Activated CD4-positive, alpha-beta T cell treated with anti-CD3 and anti-CD28 coated beads, Interleukin-2, amount 10 ng/mL, durations not matched to agents 24 days and 14 days (primary cell): Measurements from ENCODE around the gene APOC4. TPM values are rescaled to one million over a fixed set of nuclear protein-coding genes. Genes with fewer than 3 reads are reported as not detected.

Experiments used
- DNase-seq: peaks from one replicate; pipeline ENCODE4 v3.0.0; 2022
- H3K27ac Mint-ChIP-seq: one replicate; pipeline ENCODE4 v1.8.0; 2022; ENCODE audit warnings: mild to moderate bottlenecking, mixed read lengths
- H3K27me3 Mint-ChIP-seq: one replicate; pipeline ENCODE4 v1.8.0; 2022; ENCODE audit warnings: mixed read lengths
- H3K36me3 Mint-ChIP-seq: one replicate; pipeline ENCODE4 v1.8.0; 2022; ENCODE audit warnings: low read depth, mild to moderate bottlenecking, mixed read lengths
- H3K4me1 Mint-ChIP-seq: one replicate; pipeline ENCODE4 v1.8.0; 2021; ENCODE audit warnings: mixed read lengths
- H3K4me3 Mint-ChIP-seq: one replicate; pipeline ENCODE4 v1.8.0; 2022; ENCODE audit warnings: mild to moderate bottlenecking, moderate library complexity, mixed read lengths
- H3K9me3 Mint-ChIP-seq: one replicate; pipeline ENCODE4 v1.8.0; 2021; ENCODE audit warnings: mixed read lengths
- intact Hi-C: fragments of 100-400 bp; cut with micrococcal nuclease; formaldehyde crosslinking; loops from one replicate; pipeline ENCODE4 v1.15.1; 2023
- total RNA-seq: library from RNA; stranded (reverse); gene quantifications from 2 replicates; pipeline ENCODE4 v1.2.3, GENCODE V29; 2022

Gene APOC4
- total RNA-seq: not detected in 2 replicates

GRCh38 chr19:44942067-44942571 is at the start of gene APOC4:
Gene APOC4 (plus strand): TSS chr19:44942237. CDS start chr19:44942278, 41 bp downstream.
- H3K27me3 Mint-ChIP-seq: no peaks in the 10 kb centered on the region

GRCh38 chr19:44892932-44893331 is 49.1 kb upstream of the APOC4 start:
- H3K27me3 Mint-ChIP-seq: no peaks in the 10 kb centered on the region
- peaks cover 4% of the 10 kb centered on the region for H3K9me3 Mint-ChIP-seq
- DNase-seq: no peak
- peaks cover 25% of the 10 kb centered on the region for H3K4me1 Mint-ChIP-seq
- H3K36me3 Mint-ChIP-seq: peaks cover 53% of the 10 kb centered on the region
- H3K27ac Mint-ChIP-seq: peak overlapping the region; percentile 90
- intact Hi-C loops: no loop called here
- peak overlapping the region; percentile 94 for H3K4me3 Mint-ChIP-seq

More at GRCh38 chr19:44942067-44942571, at the start of gene APOC4:
- Mint-ChIP-seq H3K36me3 (no peaks in the 10 kb centered on the region), H3K9me3 (no peaks in the 10 kb centered on the region), H3K27ac (no peak within 1 kb of the TSS), H3K4me3 (no peak within 1 kb of the TSS), H3K4me1 (peaks cover 2% of the 10 kb centered on the region)
- intact Hi-C loops: no loop called here
- DNase-seq: no peak

GRCh38 chr19:44893332-44894051 is 48.5 kb upstream of the APOC4 start:
- Mint-ChIP-seq H3K27me3 (no peaks in the 10 kb centered on the region), H3K4me1 (peaks cover 25% of the 10 kb centered on the region), H3K36me3 (peaks cover 56% of the 10 kb centered on the region), H3K9me3 (peaks cover 4% of the 10 kb centered on the region), H3K27ac (peak overlapping the region; percentile 5), H3K4me3 (peak overlapping the region; percentile 94)
- no peak for DNase-seq
- intact Hi-C loops: no loop called here

GRCh38 chr19:44894052-44894400 is 48.0 kb upstream of the APOC4 start:
- intact Hi-C loops: no loop called here
- no peak for DNase-seq
- H3K27me3 Mint-ChIP-seq: no peaks in the 10 kb centered on the region
- H3K4me3 Mint-ChIP-seq: no peak overlapping the region
- H3K4me1 Mint-ChIP-seq: peaks cover 23% of the 10 kb centered on the region
- H3K9me3 Mint-ChIP-seq: peaks cover 4% of the 10 kb centered on the region
- H3K36me3 Mint-ChIP-seq: peaks cover 56% of the 10 kb centered on the region
- H3K27ac Mint-ChIP-seq: no peak overlapping the region

GRCh38 chr19:44894946-44895345 is 47.1 kb upstream of the APOC4 start:
- Mint-ChIP-seq H3K27me3 (no peaks in the 10 kb centered on the region), H3K4me1 (peaks cover 22% of the 10 kb centered on the region), H3K9me3 (peaks cover 4% of the 10 kb centered on the region), H3K27ac (no peak overlapping the region), H3K36me3 (peaks cover 61% of the 10 kb centered on the region), H3K4me3 (no peak overlapping the region)
- no peak for DNase-seq
- intact Hi-C loops: no loop called here

GRCh38 chr19:44897835-44898234 is 44.2 kb upstream of the APOC4 start:
- no peaks in the 10 kb centered on the region for H3K9me3 Mint-ChIP-seq
- H3K4me1 Mint-ChIP-seq: peaks cover 5% of the 10 kb centered on the region
- H3K36me3 Mint-ChIP-seq: peaks cover 64% of the 10 kb centered on the region
- no peak overlapping the region for H3K27ac Mint-ChIP-seq
- H3K27me3 Mint-ChIP-seq: no peaks in the 10 kb centered on the region
- intact Hi-C loops: no loop called here
- no peak for DNase-seq
- no peak overlapping the region for H3K4me3 Mint-ChIP-seq

- no peak overlapping the region for H3K4me3 Mint-ChIP-seq
- H3K27me3 Mint-ChIP-seq: peaks cover 2% of the 10 kb centered on the region
- H3K36me3 Mint-ChIP-seq: peaks cover 51% of the 10 kb centered on the region
- no peaks in the 10 kb centered on the region for H3K9me3 Mint-ChIP-seq
- intact Hi-C loops: no loop called here
- no peak overlapping the region for H3K27ac Mint-ChIP-seq
- H3K4me1 Mint-ChIP-seq: no peaks in the 10 kb centered on the region
- no peak for DNase-seq
Observed at GRCh38 chr19:44900328-44901244, 41.5 kb upstream of the APOC4 start.

- peaks cover 15% of the 10 kb centered on the region for H3K27me3 Mint-ChIP-seq
- H3K27ac Mint-ChIP-seq: no peak overlapping the region
- H3K36me3 Mint-ChIP-seq: peaks cover 34% of the 10 kb centered on the region
- H3K9me3 Mint-ChIP-seq: no peaks in the 10 kb centered on the region
- peaks cover 5% of the 10 kb centered on the region for H3K4me1 Mint-ChIP-seq
- no peak overlapping the region for H3K4me3 Mint-ChIP-seq
- intact Hi-C loops: loop anchor here (1.0 kb wide), 1 partner anchor 48 kb away; no protein-coding TSS in a partner anchor
- no peak for DNase-seq
Observed at GRCh38 chr19:44903216-44903601, 38.8 kb upstream of the APOC4 start.

GRCh38 chr19:44903602-44904425 is 38.2 kb upstream of the APOC4 start:
- peak; percentile 93 for DNase-seq
- no peaks in the 10 kb centered on the region for H3K9me3 Mint-ChIP-seq
- H3K4me1 Mint-ChIP-seq: peaks cover 5% of the 10 kb centered on the region
- intact Hi-C loops: loop anchor here (1.0 kb wide), 1 partner anchor 47 kb away; no protein-coding TSS in a partner anchor
- peaks cover 15% of the 10 kb centered on the region for H3K27me3 Mint-ChIP-seq
- no peak overlapping the region for H3K27ac Mint-ChIP-seq
- no peak overlapping the region for H3K4me3 Mint-ChIP-seq
- H3K36me3 Mint-ChIP-seq: peaks cover 33% of the 10 kb centered on the region

GRCh38 chr19:44904426-44904994 is 37.5 kb upstream of the APOC4 start:
- peaks cover 31% of the 10 kb centered on the region for H3K36me3 Mint-ChIP-seq
- intact Hi-C loops: no loop called here
- DNase-seq: no peak
- H3K9me3 Mint-ChIP-seq: no peaks in the 10 kb centered on the region
- H3K4me3 Mint-ChIP-seq: no peak overlapping the region
- H3K27me3 Mint-ChIP-seq: peaks cover 15% of the 10 kb centered on the region
- peaks cover 5% of the 10 kb centered on the region for H3K4me1 Mint-ChIP-seq
- no peak overlapping the region for H3K27ac Mint-ChIP-seq

GRCh38 chr19:44905437-44906160 is 36.4 kb upstream of the APOC4 start, which contains the start of gene APOE:
Gene APOE (plus strand): TSS chr19:44905796. CDS start chr19:44906625, 829 bp downstream.
- DNase-seq: no peak
- intact Hi-C loops: no loop called here
- Mint-ChIP-seq H3K9me3 (no peaks in the 10 kb centered on the region), H3K4me3 (peak within 1 kb of the TSS; percentile 11), H3K27me3 (peaks cover 15% of the 10 kb centered on the region), H3K36me3 (peaks cover 22% of the 10 kb centered on the region), H3K27ac (peak within 1 kb of the TSS; percentile 21), H3K4me1 (peaks cover 9% of the 10 kb centered on the region)

GRCh38 chr19:44907613-44908012 is 34.4 kb upstream of the APOC4 start:
- Mint-ChIP-seq H3K27me3 (peaks cover 23% of the 10 kb centered on the region), H3K4me1 (peaks cover 10% of the 10 kb centered on the region), H3K36me3 (peaks cover 11% of the 10 kb centered on the region), H3K27ac (no peak overlapping the region), H3K9me3 (no peaks in the 10 kb centered on the region), H3K4me3 (no peak overlapping the region)
- intact Hi-C loops: no loop called here
- DNase-seq: no peak
